Left renal cortex interstitium (tissue), 4 donors: ENCODE results near the gene HEATR9. TPM values are rescaled to one million over a fixed set of nuclear protein-coding genes. Genes with fewer than 3 reads are reported as not detected.

Source experiments
- DNase-seq, 4 donors: peaks; one replicate each; pipeline ENCODE4 v3.0.0-alpha.2; 2013; ENCODE audit warnings: low read depth in 4 of 4, low spot score in 2 of 4, missing footprints in 1 of 4
- polyA plus RNA-seq, 4 donors: library from polyadenylated mRNA; unstranded; fragments of 120-200 nt; gene quantifications; one replicate each; pipeline ENCODE4 v1.2.1, GENCODE V29; 2013; ENCODE audit not compliant: insufficient read length in 4 of 4

HEATR9 gene
- polyA plus RNA-seq, 4 donors: 0.10 to 0.16 TPM; not detected in 2

- no peak for DNase-seq
Measured at GRCh38 chr17:35895636-35896587, 27.2 kb upstream of the HEATR9 start.

- no peak for DNase-seq
Measured at GRCh38 chr17:35894206-35894605, 25.5 kb upstream of the HEATR9 start.

DNA sequence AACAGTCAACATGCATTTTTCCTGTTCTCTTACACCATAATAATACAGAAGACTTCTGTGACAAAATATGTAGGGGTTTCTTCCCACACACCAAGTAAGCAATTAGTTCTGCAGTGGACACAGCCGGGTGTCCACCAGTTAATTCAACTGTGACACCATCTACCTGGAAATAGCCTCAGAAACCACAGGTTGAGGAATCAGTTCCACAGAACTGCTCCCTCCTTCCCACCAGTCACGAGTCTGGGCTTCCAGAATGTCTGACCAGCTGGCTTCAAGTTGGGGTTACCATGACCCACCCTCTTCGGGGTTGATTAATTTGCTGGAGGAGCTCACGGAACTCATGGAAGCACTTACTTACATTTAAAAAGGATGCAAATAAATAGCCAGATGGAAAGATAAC lies 25.1 kb upstream of the HEATR9 start:
- no peak for DNase-seq

DNA sequence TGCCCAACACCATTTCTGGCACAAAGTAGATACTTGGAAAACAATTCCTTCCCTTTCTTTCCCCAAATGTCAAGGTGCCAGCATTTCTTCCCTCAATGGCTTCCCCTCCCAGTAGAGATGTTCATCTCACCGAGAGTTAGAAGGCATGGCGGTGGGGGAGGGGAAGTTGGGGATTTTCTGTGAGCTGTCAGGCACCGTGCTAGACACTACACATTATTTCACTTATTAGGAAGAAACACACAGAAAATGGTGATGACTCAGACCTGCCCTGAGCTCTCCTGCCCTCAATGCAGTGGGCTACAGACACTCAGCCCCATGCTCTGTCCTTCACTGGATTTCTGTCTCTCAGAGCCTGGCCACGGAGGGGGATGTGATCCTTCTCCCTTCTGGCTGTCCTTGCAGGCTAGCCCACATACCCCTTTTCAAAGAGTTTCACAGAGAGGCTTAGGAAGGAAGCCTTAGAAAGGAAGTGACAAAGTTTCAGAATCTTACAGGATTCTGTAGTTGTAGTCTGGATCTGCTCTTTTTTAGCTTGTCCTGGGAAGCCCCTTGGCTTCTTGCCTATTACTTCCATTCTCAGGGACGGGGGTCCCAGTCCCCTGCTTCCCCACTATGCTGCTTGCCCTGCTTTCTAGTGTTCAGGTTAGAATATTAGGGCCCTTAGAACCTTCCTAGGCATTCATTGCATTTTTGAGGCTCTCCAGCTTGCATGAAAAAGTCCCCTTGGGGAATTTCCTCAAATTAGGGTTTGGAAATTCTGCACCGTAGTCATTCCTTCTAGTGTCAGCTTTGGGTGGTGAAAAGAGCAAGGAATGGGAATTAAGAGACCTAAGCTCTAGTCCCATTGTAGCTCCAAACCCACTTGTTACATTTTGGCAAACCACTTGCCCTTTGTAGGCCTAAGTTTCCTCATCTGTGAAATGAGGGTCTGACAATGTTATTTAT lies 23.7 kb upstream of the HEATR9 start:
- DNase-seq: no peak

- DNase-seq: no peak
Measured at GRCh38 chr17:35891269-35891668, 22.6 kb upstream of the HEATR9 start.

GRCh38 chr17:35890774-35891155 lies 22.1 kb upstream of the HEATR9 start:
- DNase-seq: no peak

- peak in 3 of 4 donors; percentile 31 to 69 (median 39) for DNase-seq
Measured at GRCh38 chr17:35889818-35890773, 21.4 kb upstream of the HEATR9 start.

DNA sequence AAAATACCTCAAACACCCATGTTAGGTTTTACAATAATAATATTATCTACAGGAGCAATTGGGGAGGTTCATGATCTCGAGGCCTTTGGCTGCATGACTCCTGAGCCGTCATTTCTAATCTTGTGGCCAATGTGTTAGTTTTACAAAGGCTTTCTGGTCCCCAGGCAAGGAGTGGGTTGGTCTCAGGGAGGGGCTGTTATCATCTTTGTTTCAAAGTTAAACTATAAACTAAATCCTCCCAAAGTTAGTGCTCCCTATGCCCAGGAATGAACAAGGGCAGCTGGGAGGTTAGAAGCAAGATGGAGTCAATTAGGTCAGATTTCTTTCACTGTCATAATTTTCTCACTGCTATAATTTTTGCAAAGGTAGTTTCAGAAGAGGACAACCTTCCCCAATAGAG lies 20.6 kb upstream of the HEATR9 start:
- no peak for DNase-seq

DNA sequence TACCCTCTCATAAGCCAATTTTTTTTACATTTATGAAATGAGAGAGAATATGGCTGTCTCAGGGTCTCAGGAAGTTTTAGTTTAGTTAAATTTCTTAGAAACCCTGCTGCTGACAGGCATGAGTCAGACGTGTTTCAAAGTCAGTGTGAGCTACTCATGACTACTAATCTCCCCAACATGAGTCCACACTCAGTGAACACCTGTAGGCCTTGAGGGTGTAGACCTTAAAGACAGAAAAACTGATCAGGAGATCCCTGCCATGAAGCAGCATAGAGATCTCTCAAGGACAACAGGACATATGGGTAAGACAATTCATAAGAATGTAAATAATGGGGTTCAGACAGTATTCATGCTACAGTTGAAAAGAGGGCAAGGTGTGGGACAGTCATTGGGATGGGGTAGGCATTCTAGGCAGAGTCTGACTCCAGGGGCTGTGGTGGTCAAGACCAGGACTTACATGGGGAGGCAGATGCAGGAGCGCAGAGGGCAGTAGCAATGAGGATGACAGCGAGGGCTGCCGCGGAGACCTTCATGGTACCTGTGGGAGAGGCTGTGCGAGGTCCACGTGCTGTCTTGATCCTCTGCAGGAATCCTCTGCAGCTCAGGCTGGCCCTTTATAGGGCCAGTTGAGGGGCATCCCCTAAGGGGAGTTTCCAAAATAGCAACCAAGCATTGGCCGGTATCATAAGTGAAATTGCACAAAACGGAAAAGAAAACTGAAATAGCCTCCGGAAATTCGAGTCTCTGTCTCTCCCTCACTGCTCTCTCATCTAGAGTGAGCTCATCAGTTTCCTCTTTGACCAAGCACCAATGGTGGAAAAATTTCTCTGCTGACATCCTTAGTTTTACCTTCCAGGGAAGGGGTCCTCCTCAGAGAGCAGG lies 11.3 kb upstream of the HEATR9 start, which contains the start of gene CCL5:
TSS of gene CCL5 (minus strand) at position 588 of the 882 bp plus-strand sequence.
- no peak for DNase-seq

DNA sequence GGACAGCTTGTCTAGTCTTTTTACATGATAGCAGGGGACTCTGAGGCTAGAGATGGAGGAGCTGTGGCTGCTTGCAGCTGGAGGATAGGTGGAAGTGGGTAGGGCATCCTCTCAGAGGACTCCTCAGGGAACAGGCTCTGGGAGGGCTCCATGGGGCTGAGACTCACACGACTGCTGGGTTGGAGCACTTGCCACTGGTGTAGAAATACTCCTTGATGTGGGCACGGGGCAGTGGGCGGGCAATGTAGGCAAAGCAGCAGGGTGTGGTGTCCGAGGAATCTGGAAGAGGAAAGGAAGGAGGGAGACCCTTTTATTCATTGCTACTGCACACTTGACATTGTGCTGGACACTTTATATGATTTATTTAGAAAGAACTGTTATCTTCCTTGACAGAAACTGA lies 9.7 kb upstream of the HEATR9 start:
- DNase-seq: no peak

GRCh38 chr17:35877345-35878029 lies 8.8 kb upstream of the HEATR9 start:
- DNase-seq: no peak

DNA sequence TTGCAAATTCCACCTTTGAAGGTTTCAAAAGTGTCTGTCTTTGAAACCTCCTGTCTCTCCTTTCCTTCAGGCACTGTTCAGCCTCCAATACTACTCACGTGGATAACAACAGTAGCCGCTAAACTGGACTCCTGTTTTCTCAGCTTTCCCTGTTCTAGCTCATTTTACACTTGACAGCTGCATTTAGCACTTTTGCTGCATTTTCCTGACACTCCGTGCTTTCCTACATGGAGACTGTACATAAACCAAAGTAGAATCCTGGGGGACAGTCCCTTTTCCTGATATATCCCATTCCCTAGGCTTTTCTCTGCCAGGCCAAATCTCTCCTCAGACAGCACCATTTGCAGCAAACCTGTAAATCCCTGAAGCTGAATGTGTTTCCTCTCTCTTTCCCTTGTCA lies 7.8 kb upstream of the HEATR9 start:
- no peak for DNase-seq

DNA sequence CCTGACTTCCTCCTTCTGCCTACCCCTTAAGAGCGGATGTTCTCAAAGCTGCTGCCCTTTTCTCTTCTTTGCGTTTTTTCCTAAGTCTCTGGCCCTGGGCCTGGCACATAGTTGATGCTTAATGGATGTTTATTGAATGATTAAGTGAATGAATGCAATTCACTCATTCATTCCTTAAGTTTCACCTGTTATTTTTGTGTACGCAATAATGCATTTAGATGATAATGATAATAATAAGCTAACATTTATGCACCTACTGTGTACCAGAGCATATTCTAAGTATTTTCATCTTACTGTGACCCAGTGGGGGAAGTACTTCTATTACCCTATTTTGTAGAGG lies 7.1 kb upstream of the HEATR9 start:
- DNase-seq: no peak

DNA sequence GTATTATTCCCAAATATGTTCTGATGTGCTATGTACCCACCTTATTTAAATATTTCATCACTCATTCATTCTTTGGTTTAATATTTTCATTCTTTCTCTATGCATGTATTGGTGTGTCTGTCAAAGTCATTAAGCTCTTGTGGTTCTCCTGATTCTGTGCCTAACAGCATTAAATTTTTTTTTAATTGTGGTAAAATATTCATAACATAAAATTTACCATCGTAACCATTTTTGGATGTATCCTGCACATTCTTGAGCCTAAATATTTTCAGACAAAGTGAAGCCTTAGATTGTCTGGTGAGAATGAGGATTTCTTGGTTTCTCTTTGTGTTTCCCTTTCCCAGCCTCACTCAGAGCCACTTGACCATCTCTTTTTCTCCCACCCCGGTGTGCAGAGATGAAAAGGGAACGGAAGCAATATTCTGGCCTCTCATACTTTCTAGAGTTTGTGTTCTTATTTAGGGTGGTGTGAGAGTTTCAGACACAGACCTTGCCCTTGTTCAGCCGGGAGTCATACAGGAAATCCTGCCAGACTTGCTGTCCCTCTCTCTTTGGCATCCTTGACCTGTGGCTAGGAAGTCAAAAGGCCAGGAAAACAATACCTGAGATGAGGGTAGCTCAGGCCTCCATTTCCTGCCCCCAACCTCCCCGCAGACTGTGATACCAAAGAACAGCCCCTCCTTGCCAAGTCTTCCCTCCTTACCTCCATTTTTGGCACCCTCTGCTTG lies 6.5 kb upstream of the HEATR9 start:
- no peak for DNase-seq

DNA sequence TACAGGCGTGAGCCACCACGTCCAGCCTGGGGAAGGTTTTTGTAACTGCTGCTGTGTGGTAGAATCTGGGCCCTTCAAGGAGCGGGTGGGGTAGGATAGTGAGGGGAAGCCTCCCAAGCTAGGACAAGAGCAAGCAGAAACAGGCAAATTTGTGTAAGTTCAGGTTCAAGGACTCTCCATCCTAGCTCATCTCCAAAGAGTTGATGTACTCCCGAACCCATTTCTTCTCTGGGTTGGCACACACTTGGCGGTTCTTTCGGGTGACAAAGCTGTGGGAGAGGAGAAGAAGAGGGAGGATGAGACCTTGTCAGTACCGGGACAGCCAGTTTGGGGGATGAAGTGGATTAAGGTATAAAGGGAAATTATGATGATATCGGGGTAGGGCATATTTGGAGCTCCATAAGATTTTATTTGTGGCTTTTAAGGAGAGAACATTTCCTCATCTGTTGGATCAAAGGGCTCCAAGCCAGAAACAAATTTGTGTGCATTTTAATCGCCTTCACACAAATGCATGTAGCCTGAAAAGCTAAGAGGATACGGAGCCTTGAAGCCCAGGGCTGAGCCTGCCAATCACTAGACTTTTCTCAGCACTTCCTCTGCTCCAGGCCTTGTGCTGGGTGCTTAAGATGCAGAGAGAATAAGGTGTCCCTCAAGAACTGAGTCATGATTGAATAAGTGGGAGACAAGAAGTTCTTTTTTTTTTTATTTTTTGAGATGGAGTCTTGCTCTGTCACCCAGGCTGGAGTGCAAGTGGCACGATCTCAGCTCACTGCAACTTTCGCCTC lies 3.7 kb upstream of the HEATR9 start:
- DNase-seq: no peak

DNA sequence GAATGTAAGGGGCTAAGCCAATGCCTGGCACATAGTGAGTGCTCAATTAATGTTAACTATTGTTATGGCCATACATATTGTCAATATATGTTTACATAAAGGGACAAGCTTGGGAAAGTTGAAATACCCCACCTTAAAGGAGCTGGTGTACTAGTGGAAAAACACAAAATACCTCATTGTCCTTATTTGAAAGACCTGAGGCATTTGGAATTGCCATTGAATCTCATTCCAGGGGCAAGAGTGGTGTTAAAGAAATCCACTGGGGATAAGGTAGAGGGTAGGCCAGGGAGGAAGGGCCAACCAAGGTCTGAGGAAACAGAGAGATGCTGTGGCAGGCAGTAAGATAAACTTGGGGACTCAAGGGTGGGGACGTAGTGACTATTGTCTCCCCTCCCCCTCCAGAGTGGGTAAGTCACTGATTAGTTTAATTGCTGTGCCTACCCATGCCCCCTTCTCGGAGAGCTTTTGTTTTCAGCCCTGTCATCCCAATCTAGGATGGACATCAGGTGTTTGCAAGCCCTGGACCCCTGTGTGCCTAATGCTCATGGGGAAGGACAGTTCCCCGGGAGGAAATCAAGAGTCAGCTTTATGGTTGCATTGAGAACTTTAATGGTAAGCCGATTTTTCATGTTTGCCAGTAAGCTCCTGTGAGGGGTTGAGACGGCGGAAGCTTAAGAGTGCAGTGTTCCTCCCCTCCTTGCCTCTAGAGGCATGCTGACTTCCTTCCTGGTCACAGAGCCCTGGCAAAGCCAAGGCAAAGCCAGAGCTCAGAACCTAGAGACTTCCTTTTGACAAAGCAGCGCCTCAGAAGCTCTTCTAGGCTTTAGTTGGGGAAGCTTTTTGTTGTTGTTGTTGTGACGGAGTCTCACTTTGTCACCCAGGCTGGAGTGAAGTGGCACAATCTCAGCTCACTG lies 2.5 kb upstream of the HEATR9 start:
- no peak for DNase-seq
